ENCODE results near the gene PPP3R2. TPM values are rescaled to one million over a fixed set of nuclear protein-coding genes. Genes with fewer than 3 reads are reported as not detected.

Gene PPP3R2
- total and polyA plus RNA-seq, 2 donors (not counting 3 experiments of a cell fraction or from before 2014, with no cell fraction given): not detected

DNA sequence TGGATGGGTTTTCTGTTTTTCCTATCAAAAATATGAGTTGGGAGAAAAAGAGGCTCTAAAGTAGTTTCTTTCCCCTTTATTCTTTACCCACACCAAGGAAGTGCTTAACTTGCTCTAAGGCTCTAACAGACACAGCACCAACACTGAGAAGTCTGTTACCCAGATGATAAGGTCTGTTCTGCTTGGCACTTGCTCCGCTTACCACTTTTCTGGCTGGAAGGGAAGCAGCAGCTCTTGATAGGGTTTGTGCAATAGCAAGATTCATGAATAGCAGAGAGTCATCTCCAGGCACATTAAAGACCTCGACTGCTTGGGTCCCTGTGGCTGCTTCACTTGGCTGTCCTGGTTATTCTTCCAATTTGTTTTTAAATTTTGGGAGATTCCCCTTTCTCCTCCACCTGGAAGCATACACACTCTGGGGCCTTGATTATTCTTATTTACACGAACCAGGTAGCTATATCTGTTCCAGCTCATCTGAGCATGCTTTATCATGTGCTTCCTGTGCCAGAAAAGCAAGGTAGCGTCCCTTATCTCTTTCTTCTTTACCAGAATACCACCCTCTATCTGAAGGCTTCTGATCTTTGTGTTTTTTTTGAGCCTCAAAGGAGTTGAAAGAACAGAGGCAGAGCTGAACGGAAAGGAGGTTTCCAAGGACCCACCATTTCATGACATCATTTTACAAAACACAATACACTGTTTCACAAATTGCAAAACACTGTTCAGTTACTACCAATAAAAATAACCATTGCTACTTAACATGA, 24.8 kb downstream of the PPP3R2 start:
- Histone ChIP-seq H3K9me3 (replicated peaks; ENCODE audit: control insufficient read depth, insufficient read depth, low read length) (no peaks in the 10 kb centered on the region), H3K27me3 (ENCODE audit: control insufficient read depth in 2 of 2, insufficient read depth in 2 of 2, low read length in 2 of 2) (no peaks in the 10 kb centered on the region), H3K4me1 (ENCODE audit: control insufficient read depth, extremely low read depth, insufficient read depth, low read length) (no peaks in the 10 kb centered on the region), H2AFZ (ENCODE audit: low read depth, low read length) (no peak overlapping the region), H3K27ac (ENCODE audit: insufficient read depth, low read depth, low read length) (no peak overlapping the region), H3K36me3 (ENCODE audit: control insufficient read depth in 2 of 2, extremely low read depth in 1 of 2, insufficient read depth in 2 of 2, low read length in 2 of 2) (no peaks in the 10 kb centered on the region), H4K20me1 (replicated peaks; ENCODE audit: control insufficient read depth, extremely low read depth, insufficient read depth, low read length) (no peaks in the 10 kb centered on the region), H3K4me2 (ENCODE audit: insufficient read depth, low read length) (no peak overlapping the region), H3K9me1 (replicated peaks; ENCODE audit: control insufficient read depth, extremely low read depth, insufficient read depth, low read length) (no peaks in the 10 kb centered on the region), H3K4me3 (replicated peaks in 1 of 3; ENCODE audit: insufficient read depth in 1 of 3, low read depth in 1 of 3, low read length in 3 of 3) (no peak overlapping the region), H3K79me2 (ENCODE audit: control insufficient read depth, insufficient read depth, low read length) (no peaks in the 10 kb centered on the region), H3K9ac (replicated peaks; ENCODE audit: extremely low read depth, insufficient read depth, low read length) (no peak overlapping the region)
- TF ChIP-seq FOS (IDR thresholded peaks at IDR 0.05; ENCODE audit: borderline replicate concordance, insufficient read depth, low read length) (no peak), MYC (IDR thresholded peaks at IDR 0.05; ENCODE audit: low read depth, low read length) (no peak), JUN (IDR thresholded peaks at IDR 0.05; ENCODE audit: borderline replicate concordance, insufficient read depth, insufficient read length, low read depth) (no peak), POLR2A (IDR thresholded peaks at IDR 0.05; ENCODE audit: low read depth, low read length) (no peak), POLR2AphosphoS5 (IDR thresholded peaks at IDR 0.05; ENCODE audit: insufficient read depth, low read depth, low read length) (no peak), GATA2 (IDR thresholded peaks at IDR 0.05; ENCODE audit: insufficient read depth, insufficient read length, low read depth, low read length) (no peak), EZH2 (IDR thresholded peaks at IDR 0.05; ENCODE audit: borderline replicate concordance, low read depth, low read length, severe bottlenecking) (no peak)
- TF ChIP-seq, protein P1, sequence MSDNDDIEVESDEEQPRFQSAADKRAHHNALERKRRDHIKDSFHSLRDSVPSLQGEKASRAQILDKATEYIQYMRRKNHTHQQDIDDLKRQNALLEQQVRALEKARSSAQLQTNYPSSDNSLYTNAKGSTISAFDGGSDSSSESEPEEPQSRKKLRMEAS (IDR thresholded peaks at IDR 0.05; ENCODE audit: insufficient read depth, insufficient read length): no peak
- TF ChIP-seq, protein P2, sequence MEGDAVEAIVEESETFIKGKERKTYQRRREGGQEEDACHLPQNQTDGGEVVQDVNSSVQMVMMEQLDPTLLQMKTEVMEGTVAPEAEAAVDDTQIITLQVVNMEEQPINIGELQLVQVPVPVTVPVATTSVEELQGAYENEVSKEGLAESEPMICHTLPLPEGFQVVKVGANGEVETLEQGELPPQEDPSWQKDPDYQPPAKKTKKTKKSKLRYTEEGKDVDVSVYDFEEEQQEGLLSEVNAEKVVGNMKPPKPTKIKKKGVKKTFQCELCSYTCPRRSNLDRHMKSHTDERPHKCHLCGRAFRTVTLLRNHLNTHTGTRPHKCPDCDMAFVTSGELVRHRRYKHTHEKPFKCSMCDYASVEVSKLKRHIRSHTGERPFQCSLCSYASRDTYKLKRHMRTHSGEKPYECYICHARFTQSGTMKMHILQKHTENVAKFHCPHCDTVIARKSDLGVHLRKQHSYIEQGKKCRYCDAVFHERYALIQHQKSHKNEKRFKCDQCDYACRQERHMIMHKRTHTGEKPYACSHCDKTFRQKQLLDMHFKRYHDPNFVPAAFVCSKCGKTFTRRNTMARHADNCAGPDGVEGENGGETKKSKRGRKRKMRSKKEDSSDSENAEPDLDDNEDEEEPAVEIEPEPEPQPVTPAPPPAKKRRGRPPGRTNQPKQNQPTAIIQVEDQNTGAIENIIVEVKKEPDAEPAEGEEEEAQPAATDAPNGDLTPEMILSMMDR (IDR thresholded peaks at IDR 0.05; ENCODE audit: extremely low read depth in 1 of 2, insufficient read depth in 1 of 2, low read depth in 1 of 2, low read length in 2 of 2): no peak
- no peak for DNase-seq (ENCODE audit: low read depth, low spot score)
- intact Hi-C loops (cut with micrococcal nuclease): no loop called here
- BruUV-seq (replicated peaks): no TSS peak
- ChIA-PET POLR2A (no interaction called here), CTCF (no interaction called here)
- dilution Hi-C loops (cut with MboI; ENCODE audit: extremely low pct_ligation_motif_present, low sequenced_read_pairs): no loop called here
- no peak for FAIRE-seq
